ENCODE data around the gene TSFM. TPM values are rescaled to one million over a fixed set of nuclear protein-coding genes. Genes with fewer than 3 reads are reported as not detected.

Gene TSFM
- total and polyA plus RNA-seq, 9 donors: 24.2 to 38.6 (median 28.8) TPM

GRCh38 chr12:57841445-57841844 lies 58.9 kb downstream of the TSFM start:
- no peak for DNase-seq
- no CpG with 5 or more reads among the region's 4 CpGs for WGBS (ENCODE audit: insufficient coverage)
- H3K27ac ChIP-seq (ENCODE audit: low read length): peak overlapping the region; percentile 75
- H3K4me3 ChIP-seq (ENCODE audit: low read length): no peak overlapping the region
- H3K36me3 ChIP-seq (ENCODE audit: control insufficient read depth, insufficient read depth, low read length): peaks cover 18% of the 10 kb centered on the region
- H3K4me1 ChIP-seq (ENCODE audit: control insufficient read depth, insufficient read depth, low read length): peaks cover 75% of the 10 kb centered on the region
- no peaks in the 10 kb centered on the region for H3K27me3 ChIP-seq (ENCODE audit: control insufficient read depth, insufficient read depth, low read length)
- H3K9me3 ChIP-seq (replicated peaks; ENCODE audit: control insufficient read depth, low read depth, low read length): no peaks in the 10 kb centered on the region

DNA sequence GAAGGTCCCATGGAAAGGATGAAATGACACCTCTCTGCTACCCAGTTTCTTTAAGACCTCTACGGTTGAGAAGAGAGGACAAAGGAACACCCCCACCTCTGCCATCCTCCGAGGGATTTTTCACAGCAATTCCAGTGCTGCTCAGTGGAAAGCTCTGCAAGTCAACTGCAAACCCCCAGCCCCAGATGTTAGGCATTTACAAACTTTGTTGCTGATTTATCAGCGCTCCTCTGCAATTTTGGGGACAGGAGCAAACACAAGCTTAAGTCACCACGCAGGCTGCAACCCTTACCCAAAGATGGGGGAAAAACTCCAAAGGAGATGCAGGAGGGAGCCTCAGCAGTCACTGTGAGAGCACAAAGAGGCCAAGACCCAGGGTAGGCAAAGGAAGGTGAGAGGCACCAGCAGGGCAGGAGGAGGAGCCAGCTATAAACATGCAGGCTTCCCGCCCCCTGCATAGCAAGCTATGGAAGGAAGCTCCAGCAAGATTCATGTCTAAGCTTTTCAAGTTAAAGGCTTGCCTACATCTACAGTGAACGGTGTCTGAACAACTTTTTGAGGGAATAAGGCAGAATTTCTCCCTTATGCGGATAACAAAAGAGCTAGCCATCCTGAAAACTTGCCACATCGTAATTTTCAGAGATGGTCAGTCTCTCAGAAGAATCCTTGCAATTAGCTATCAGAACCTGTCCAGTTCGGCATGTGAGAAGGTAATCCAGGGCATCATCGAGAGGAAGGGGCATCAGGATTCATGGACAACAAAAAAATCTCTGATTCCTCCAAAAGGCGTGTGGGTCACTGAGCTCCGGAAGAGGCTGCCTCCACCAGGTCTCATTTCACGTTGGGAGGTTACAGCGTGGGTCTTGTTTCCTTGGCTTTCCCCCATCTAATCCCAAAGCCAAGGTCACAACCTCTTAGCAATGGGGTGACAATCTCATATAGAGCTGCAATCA lies 60.0 kb downstream of the TSFM start:
- H3K9me3 ChIP-seq (replicated peaks; ENCODE audit: control insufficient read depth, low read depth, low read length): no peaks in the 10 kb centered on the region
- H3K27ac ChIP-seq (ENCODE audit: low read length): peak overlapping the region; percentile 77
- 26% methylated on average over 6 of the region's 14 CpGs for WGBS (ENCODE audit: insufficient coverage)
- no peaks in the 10 kb centered on the region for H3K27me3 ChIP-seq (ENCODE audit: control insufficient read depth, insufficient read depth, low read length)
- no peak for DNase-seq
- peak overlapping the region; percentile 14 for H3K4me3 ChIP-seq (ENCODE audit: low read length)
- peaks cover 18% of the 10 kb centered on the region for H3K36me3 ChIP-seq (ENCODE audit: control insufficient read depth, insufficient read depth, low read length)
- peaks cover 69% of the 10 kb centered on the region for H3K4me1 ChIP-seq (ENCODE audit: control insufficient read depth, insufficient read depth, low read length)

DNA sequence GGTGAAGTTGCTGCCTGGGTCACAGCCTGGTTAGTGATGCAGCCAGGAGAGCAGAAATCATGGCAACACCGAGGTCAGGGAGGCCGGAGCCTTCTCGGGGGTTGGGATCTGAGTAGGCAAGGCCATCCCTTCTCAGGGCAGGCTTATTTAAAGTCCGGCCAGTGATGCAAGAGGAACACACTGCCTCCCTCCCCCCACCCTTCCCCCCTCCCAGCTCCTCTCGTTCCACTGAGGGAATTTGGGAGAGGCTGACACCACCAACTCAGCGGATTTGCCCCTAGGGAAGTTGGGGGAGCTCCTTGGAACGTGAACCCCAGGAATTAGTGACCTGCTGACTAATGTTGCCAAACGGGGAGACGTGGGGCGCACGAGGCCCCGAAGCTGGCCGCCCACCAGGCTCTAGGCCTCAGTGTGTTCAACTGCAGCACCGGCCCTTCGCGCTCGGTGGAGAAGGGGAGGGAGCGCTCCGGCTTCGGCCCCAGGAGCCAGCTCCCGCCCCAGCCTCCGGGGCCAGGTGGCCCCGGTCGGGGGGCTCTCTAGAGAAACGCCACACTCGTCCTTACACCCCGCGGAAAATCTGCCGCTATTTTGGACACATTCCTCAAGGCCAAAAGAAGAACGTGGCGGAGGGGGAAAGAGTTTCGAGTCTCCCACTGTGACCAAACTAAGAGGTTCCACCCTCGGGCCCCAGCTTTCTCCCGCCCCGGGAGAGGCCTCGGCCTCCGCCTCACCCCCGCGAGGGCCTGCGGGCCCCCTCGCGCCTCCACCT lies 62.3 kb downstream of the TSFM start:
- Histone ChIP-seq H3K4me1 (ENCODE audit: control insufficient read depth, insufficient read depth, low read length) (peaks cover 53% of the 10 kb centered on the region), H3K4me3 (ENCODE audit: low read length) (peak overlapping the region; percentile 92), H3K36me3 (ENCODE audit: control insufficient read depth, insufficient read depth, low read length) (peaks cover 12% of the 10 kb centered on the region), H3K9me3 (replicated peaks; ENCODE audit: control insufficient read depth, low read depth, low read length) (no peaks in the 10 kb centered on the region), H3K27me3 (ENCODE audit: control insufficient read depth, insufficient read depth, low read length) (no peaks in the 10 kb centered on the region), H3K27ac (ENCODE audit: low read length) (peak overlapping the region; percentile 97)
- DNase-seq: peak; percentile 80
- WGBS (ENCODE audit: insufficient coverage): 0% methylated on average over 31 of the region's 42 CpGs

DNA sequence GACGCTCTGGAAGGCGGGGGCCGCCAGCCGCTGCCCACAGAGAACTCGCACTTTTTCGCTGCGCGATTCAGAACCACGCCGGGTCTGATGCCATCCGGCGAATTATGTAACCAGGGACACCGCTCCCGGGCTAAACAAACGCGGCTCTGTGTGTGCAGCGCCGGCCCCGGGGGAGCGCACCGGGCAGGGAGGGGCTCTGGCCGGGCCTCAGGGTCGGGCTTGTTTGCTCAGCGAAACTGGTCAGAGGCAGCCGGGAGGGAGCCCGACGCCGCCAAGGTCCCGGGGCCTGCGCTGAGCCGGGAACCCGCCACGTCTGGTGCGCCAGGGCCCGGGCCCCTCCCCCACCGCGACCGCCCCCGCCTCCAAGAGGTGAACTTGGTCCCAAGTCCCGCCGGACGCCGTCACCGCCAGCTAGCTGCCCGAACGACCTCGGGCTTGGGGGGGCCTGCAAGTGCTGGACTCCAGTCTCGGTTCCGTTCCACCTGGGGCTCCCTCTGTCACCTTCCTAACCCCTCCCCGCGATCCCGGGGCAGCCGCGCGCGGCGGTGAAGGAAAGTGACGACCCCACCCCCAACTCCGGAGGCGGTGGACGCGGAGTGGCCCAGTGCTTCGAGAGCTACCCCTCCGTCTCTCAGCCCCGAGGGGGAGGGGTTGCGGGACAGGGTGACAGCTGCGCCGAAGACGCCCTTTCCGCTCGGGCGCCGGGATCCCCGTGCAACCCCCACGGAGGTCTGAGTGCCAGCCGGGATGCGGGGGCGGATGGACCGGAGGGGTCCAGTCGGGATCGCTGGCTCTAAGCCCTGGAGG lies 63.1 kb downstream of the TSFM start:
- peak overlapping the region; percentile 92 for H3K4me3 ChIP-seq (ENCODE audit: low read length)
- no peaks in the 10 kb centered on the region for H3K9me3 ChIP-seq (replicated peaks; ENCODE audit: control insufficient read depth, low read depth, low read length)
- under 1% methylated on average over 66 of the region's 81 CpGs for WGBS (ENCODE audit: insufficient coverage)
- DNase-seq: peak; percentile 80
- H3K36me3 ChIP-seq (ENCODE audit: control insufficient read depth, insufficient read depth, low read length): peaks cover 12% of the 10 kb centered on the region
- H3K27ac ChIP-seq (ENCODE audit: low read length): peak overlapping the region; percentile 97
- peaks cover 52% of the 10 kb centered on the region for H3K4me1 ChIP-seq (ENCODE audit: control insufficient read depth, insufficient read depth, low read length)
- H3K27me3 ChIP-seq (ENCODE audit: control insufficient read depth, insufficient read depth, low read length): no peaks in the 10 kb centered on the region

DNA sequence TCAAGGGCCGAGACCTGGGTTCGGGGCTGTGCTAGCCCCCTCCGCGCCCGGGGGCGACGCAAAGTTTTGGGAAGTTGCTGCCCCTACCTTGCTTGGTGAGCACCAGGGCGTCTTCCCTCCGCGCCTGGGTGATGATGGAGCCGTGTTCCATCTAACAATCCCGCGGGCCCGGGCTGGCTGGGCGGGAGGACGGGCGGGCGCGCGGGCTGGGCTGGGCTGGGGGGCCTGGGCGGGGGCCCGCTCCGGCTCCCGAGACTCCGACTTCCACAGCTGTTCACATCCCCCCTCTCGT lies 63.6 kb downstream of the TSFM start:
- peaks cover 12% of the 10 kb centered on the region for H3K36me3 ChIP-seq (ENCODE audit: control insufficient read depth, insufficient read depth, low read length)
- DNase-seq: no peak
- peak overlapping the region; percentile 97 for H3K27ac ChIP-seq (ENCODE audit: low read length)
- peak overlapping the region; percentile 92 for H3K4me3 ChIP-seq (ENCODE audit: low read length)
- WGBS (ENCODE audit: insufficient coverage): 0% methylated on average over 25 of the region's 26 CpGs
- H3K27me3 ChIP-seq (ENCODE audit: control insufficient read depth, insufficient read depth, low read length): no peaks in the 10 kb centered on the region
- peaks cover 52% of the 10 kb centered on the region for H3K4me1 ChIP-seq (ENCODE audit: control insufficient read depth, insufficient read depth, low read length)
- H3K9me3 ChIP-seq (replicated peaks; ENCODE audit: control insufficient read depth, low read depth, low read length): no peaks in the 10 kb centered on the region

DNA sequence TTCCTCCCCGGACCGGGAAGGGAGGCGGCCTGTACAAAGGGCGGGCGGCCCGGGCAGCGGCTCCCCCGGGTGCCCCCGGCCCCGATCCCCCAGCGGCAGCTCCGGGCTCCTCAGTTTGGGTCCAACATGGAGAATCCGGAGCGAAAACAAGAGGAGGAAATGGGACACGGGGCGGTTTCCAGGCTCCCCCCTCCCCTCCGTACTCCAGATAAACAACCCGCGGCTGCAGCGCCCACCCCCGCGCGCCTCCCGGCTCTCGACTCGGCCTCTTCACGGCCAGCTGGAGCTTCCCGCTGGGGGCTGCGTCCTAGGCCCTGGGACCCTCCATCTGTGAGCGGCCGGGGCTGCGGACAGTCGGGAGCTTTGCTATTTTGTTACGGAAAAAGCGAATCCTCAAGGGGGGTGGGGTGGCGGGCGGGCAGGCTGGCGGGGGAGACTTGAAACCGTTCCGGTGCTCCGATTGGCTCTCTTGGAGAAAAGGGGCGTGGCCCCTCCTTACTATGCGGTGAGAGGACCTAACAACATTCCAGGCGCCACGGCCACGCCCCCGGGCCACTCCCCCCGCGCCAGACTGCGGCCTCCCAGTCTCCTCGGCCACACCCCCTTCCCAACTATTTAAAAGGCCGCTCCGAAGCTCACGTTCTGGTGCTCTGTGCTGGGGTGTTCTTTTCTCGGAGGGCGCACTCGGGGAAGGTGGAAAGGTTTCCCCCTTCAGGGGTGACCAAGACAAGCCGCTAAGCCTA lies 64.2 kb downstream of the TSFM start, which contains the start of gene CTDSP2:
Gene CTDSP2 (minus strand): TSS at position 153 of the 743 bp plus-strand sequence. CDS start 294 bp downstream, outside the sequence.
- no peaks in the 10 kb centered on the region for H3K27me3 ChIP-seq (ENCODE audit: control insufficient read depth, insufficient read depth, low read length)
- H3K9me3 ChIP-seq (replicated peaks; ENCODE audit: control insufficient read depth, low read depth, low read length): no peaks in the 10 kb centered on the region
- peak within 1 kb of the TSS; percentile 97 for H3K27ac ChIP-seq (ENCODE audit: low read length)
- under 1% methylated on average over 21 of the region's 58 CpGs for WGBS (ENCODE audit: insufficient coverage)
- H3K36me3 ChIP-seq (ENCODE audit: control insufficient read depth, insufficient read depth, low read length): peaks cover 12% of the 10 kb centered on the region
- peak; percentile 100 for DNase-seq
- H3K4me3 ChIP-seq (ENCODE audit: low read length): peak within 1 kb of the TSS; percentile 92
- peaks cover 52% of the 10 kb centered on the region for H3K4me1 ChIP-seq (ENCODE audit: control insufficient read depth, insufficient read depth, low read length)

Other genes with a start within 250 kb of the TSFM start
- gene DCTN2, start 235.6 kb upstream of the TSFM start, total RNA-seq: 108 TPM
- gene DCTN2, start 235.6 kb upstream of the TSFM start, polyA plus RNA-seq (ENCODE audit: insufficient read depth in 1 of 8, insufficient read length in 8 of 8, low replicate concordance in 1 of 8): 100 to 1,000 TPM; 139 to 174 (median 155) TPM
- 0.04 TPM for gene KIF5A, start 232.7 kb upstream of the TSFM start, total RNA-seq
- under 1 TPM in 7 of 8 donors, not detected in 1; 0.07 to 0.85 (median 0.12) TPM for gene KIF5A, start 232.7 kb upstream of the TSFM start, polyA plus RNA-seq (ENCODE audit: insufficient read depth in 1 of 8, insufficient read length in 8 of 8, low replicate concordance in 1 of 8)
- gene PIP4K2C, start 191.6 kb upstream of the TSFM start, total RNA-seq: 8.9 TPM
- gene PIP4K2C, start 191.6 kb upstream of the TSFM start, polyA plus RNA-seq (ENCODE audit: insufficient read depth in 1 of 8, insufficient read length in 8 of 8, low replicate concordance in 1 of 8): 10 to 100 TPM; 10.2 to 14.3 (median 11.7) TPM
- 20.5 TPM for gene DTX3, start 178.0 kb upstream of the TSFM start, total RNA-seq
- gene DTX3, start 178.0 kb upstream of the TSFM start, polyA plus RNA-seq (ENCODE audit: insufficient read depth in 1 of 8, insufficient read length in 8 of 8, low replicate concordance in 1 of 8): 10 to 100 TPM; 23.0 to 36.2 (median 29.4) TPM
- gene ARHGEF25, start 171.4 kb upstream of the TSFM start, total RNA-seq: 32.3 TPM
- gene ARHGEF25, start 171.4 kb upstream of the TSFM start, polyA plus RNA-seq (ENCODE audit: insufficient read depth in 1 of 8, insufficient read length in 8 of 8, low replicate concordance in 1 of 8): 10 to 100 TPM; 33.3 to 51.2 (median 40.3) TPM
- 1.4 TPM for gene B4GALNT1, start 149.6 kb upstream of the TSFM start, total RNA-seq
- gene B4GALNT1, start 149.6 kb upstream of the TSFM start, polyA plus RNA-seq (ENCODE audit: insufficient read depth in 1 of 8, insufficient read length in 8 of 8, low replicate concordance in 1 of 8): 1 to 10 TPM; 1.9 to 2.9 (median 2.4) TPM
- 146 TPM for gene OS9, start 88.7 kb upstream of the TSFM start, total RNA-seq
- 100 to 1,000 TPM; 114 to 169 (median 131) TPM for gene OS9, start 88.7 kb upstream of the TSFM start, polyA plus RNA-seq (ENCODE audit: insufficient read depth in 1 of 8, insufficient read length in 8 of 8, low replicate concordance in 1 of 8)
- gene AGAP2, start 44.0 kb upstream of the TSFM start, total RNA-seq: 3.2 TPM
- 10 to 100 TPM in 6 of 8 donors, 1 to 10 TPM in 2; 8.8 to 13.1 (median 11.0) TPM for gene AGAP2, start 44.0 kb upstream of the TSFM start, polyA plus RNA-seq (ENCODE audit: insufficient read depth in 1 of 8, insufficient read length in 8 of 8, low replicate concordance in 1 of 8)
- gene TSPAN31, start 37.7 kb upstream of the TSFM start, total RNA-seq: 26.3 TPM
- 10 to 100 TPM; 37.1 to 52.5 (median 45.9) TPM for gene TSPAN31, start 37.7 kb upstream of the TSFM start, polyA plus RNA-seq (ENCODE audit: insufficient read depth in 1 of 8, insufficient read length in 8 of 8, low replicate concordance in 1 of 8)
- gene CDK4, start 30.5 kb upstream of the TSFM start, total RNA-seq: 92.1 TPM
- gene CDK4, start 30.5 kb upstream of the TSFM start, polyA plus RNA-seq (ENCODE audit: insufficient read depth in 1 of 8, insufficient read length in 8 of 8, low replicate concordance in 1 of 8): 100 to 1,000 TPM; 144 to 192 (median 173) TPM
- 5.6 TPM for gene MARCHF9, start 27.7 kb upstream of the TSFM start, total RNA-seq
- gene MARCHF9, start 27.7 kb upstream of the TSFM start, polyA plus RNA-seq (ENCODE audit: insufficient read depth in 1 of 8, insufficient read length in 8 of 8, low replicate concordance in 1 of 8): 10 to 100 TPM in 1 of 8 donors, 1 to 10 TPM in 7; 6.8 to 12.0 (median 7.8) TPM
- 0.62 TPM for gene CYP27B1, start 15.7 kb upstream of the TSFM start, total RNA-seq
- 1 to 10 TPM in 5 of 8 donors, under 1 TPM in 3; 0.51 to 1.3 (median 1.1) TPM for gene CYP27B1, start 15.7 kb upstream of the TSFM start, polyA plus RNA-seq (ENCODE audit: insufficient read depth in 1 of 8, insufficient read length in 8 of 8, low replicate concordance in 1 of 8)
- 15.3 TPM for gene METTL1, start 10.7 kb upstream of the TSFM start, total RNA-seq
- 10 to 100 TPM; 20.2 to 33.6 (median 24.1) TPM for gene METTL1, start 10.7 kb upstream of the TSFM start, polyA plus RNA-seq (ENCODE audit: insufficient read depth in 1 of 8, insufficient read length in 8 of 8, low replicate concordance in 1 of 8)
- gene EEF1AKMT3, start 10.2 kb upstream of the TSFM start, total RNA-seq: 3.9 TPM
- gene EEF1AKMT3, start 10.2 kb upstream of the TSFM start, polyA plus RNA-seq (ENCODE audit: insufficient read depth in 1 of 8, insufficient read length in 8 of 8, low replicate concordance in 1 of 8): 1 to 10 TPM; 5.6 to 8.7 (median 6.9) TPM
- gene AVIL, start 35.9 kb downstream of the TSFM start, total RNA-seq: 9.0 TPM
- gene AVIL, start 35.9 kb downstream of the TSFM start, polyA plus RNA-seq (ENCODE audit: insufficient read depth in 1 of 8, insufficient read length in 8 of 8, low replicate concordance in 1 of 8): 10 to 100 TPM in 4 of 8 donors, 1 to 10 TPM in 4; 6.5 to 25.3 (median 10.3) TPM
- 94.3 TPM for gene CTDSP2, start 63.9 kb downstream of the TSFM start, total RNA-seq
- 100 to 1,000 TPM; 153 to 215 (median 195) TPM for gene CTDSP2, start 63.9 kb downstream of the TSFM start, polyA plus RNA-seq (ENCODE audit: insufficient read depth in 1 of 8, insufficient read length in 8 of 8, low replicate concordance in 1 of 8)
- 12.6 TPM for gene ATP23, start 158.8 kb downstream of the TSFM start, total RNA-seq
- 10 to 100 TPM in 3 of 8 donors, 1 to 10 TPM in 5; 5.8 to 14.1 (median 8.0) TPM for gene ATP23, start 158.8 kb downstream of the TSFM start, polyA plus RNA-seq (ENCODE audit: insufficient read depth in 1 of 8, insufficient read length in 8 of 8, low replicate concordance in 1 of 8)